Dedifferentiated amniotic fluid mesenchymal stem cell (primary cell): ENCODE measurements around the gene HNF1B.
"Not testable (repeated sequence)": the region's sequence is repeated elsewhere in the genome, so short reads cannot be mapped to it uniquely, and the experiment has no call there.

Source experiments
- DNase-seq: peaks from one replicate; pipeline ENCODE4 v3.0.0-alpha.2; 2016; ENCODE audit errors: extremely low spot score

HNF1B gene, protein sequence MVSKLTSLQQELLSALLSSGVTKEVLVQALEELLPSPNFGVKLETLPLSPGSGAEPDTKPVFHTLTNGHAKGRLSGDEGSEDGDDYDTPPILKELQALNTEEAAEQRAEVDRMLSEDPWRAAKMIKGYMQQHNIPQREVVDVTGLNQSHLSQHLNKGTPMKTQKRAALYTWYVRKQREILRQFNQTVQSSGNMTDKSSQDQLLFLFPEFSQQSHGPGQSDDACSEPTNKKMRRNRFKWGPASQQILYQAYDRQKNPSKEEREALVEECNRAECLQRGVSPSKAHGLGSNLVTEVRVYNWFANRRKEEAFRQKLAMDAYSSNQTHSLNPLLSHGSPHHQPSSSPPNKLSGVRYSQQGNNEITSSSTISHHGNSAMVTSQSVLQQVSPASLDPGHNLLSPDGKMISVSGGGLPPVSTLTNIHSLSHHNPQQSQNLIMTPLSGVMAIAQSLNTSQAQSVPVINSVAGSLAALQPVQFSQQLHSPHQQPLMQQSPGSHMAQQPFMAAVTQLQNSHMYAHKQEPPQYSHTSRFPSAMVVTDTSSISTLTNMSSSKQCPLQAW

DNA sequence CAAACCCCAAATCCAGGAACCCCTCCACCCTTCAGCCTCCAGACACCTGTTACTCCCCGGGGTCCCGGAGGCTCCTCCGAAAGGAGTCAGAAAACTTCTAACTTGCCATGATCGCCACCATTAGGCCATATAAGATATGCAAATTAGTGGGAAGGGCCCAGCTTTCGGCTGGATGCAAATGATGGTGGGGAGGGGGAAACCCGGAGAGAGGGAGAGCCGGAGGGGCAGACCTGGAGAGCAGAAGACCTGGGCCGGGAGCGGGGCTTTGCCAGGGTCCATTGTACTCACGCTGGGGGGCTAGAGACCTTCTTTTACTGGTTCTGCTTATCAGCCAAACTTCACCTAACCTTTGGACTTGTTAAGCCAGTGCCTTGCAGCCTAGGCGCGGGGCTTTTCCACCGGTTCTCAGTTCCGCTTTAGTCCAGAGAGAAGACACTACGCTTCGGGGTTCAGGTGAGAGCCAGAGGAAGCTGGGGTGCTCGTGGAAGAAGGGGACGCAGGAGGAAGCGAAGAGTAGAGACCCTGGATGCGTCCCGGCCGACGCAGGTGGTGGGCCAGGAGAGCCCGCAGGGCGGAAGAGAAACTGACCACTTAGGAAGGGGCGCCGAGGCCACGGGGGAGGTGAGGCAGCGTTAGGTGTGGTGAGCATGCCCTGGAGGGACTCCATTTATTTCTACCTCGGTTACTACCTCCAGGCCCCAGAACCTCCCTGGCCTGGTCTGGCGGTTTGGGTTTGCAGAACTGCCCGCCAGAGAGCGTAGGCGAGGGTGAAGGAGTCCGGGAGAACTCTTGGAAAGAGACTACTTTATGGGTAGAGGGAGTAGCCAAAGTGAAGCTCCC, at the start of gene HNF1B:
HNF1B (minus strand) TSS at position 99 of the 840 bp plus-strand sequence. CDS start 175 bp downstream, outside the sequence.
- no peak for DNase-seq

DNA sequence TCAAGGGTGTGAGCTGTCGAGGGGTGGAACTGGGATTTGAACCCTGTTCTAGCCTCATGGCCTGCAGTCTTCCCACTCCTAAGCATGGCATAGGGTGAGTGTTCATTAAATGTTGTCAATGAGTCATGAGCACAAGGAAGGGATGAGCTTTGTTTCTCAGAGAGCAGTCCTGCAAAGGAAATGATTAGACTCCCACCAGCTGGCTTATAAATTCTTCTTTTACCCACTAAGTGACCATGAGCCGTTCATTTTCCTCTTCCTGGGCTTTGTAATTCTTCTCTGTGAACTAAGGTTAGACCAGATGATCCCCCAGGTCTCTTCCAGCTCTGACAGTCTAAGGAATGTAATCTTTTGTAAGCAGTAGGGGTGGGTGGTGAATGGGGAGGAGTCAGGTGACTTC, 47.9 kb upstream of the HNF1B start:
- DNase-seq, result no peak

DNA sequence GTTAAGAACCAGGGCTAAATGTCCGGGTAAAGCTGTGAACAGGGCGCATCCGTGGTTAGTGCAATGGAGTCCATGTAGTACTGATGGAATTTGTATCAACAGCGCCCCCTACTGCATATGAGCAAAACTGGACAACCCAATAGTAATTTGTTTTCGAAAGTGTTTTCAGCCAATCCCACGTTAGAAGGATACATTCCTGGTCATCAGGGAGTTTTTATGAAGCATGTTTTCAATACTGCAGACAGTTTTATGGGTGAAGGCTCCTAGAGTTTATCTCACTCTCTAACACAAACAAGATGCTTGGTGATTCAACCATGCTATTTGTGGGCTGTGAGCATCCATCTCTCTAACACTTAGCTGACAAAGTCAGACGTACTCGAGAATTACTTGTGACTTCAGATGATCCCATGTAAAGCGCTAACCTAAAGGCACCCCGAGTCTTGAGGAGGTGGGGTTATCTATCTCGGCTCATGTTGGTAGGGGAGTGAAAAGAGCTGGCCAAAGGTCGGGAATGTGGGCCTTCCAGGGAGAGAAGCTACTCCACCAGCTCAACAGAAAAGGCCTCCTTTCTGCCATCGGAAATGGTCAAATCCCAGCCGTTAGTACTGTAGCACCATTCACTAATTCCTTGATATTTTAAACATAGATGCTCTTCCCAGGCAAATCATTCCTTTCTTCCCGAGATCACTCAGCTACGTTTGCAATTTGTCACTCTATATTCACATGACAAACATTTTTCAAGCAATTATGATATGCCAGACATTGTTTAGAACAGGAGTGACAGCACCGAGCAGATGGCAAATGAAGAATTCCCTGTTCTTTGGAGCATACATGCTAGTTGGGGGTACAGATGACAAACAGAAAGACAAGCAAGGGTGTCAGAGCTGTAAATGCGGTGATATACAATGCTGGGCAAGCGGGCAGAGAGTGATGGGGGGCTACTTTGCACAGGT, 46.9 kb upstream of the HNF1B start:
- no peak for DNase-seq

DNA sequence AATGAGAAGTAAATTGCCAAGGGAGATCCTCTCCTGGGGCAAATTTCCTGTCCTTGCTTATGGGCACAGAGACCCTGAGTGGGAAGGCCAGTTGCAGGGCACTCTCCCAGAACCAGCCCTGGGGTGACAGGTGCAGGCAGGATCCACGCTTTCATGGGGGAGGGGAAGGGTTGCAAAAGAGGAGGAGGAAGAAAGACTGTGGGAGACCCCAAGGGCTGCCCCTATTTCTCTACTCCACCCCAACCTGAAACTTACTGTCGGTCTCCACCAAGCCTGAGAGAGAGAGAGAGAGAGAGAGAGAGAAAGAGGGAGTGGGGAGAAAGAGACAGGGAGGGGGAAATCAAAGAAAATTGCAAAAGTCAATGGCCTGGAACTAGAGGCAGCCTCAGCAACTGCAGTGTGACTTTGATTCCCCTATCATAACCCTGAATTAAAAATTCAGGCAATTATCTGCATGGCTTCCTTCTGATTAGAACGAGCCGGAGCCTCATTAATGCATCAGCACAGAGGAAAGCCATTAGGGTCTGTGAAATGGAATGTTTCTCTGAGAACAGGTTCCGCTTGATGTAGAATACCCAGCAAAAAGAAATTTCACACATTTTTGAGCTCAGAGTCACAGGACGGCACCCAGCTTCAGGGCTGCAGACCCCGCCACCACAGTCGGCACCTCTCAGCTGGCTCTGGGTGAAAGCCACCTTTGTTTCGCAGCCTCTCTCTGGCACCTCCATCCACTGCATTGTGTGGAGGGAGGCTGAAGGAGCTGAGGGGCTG, 45.1 kb upstream of the HNF1B start:
- no peak for DNase-seq

DNA sequence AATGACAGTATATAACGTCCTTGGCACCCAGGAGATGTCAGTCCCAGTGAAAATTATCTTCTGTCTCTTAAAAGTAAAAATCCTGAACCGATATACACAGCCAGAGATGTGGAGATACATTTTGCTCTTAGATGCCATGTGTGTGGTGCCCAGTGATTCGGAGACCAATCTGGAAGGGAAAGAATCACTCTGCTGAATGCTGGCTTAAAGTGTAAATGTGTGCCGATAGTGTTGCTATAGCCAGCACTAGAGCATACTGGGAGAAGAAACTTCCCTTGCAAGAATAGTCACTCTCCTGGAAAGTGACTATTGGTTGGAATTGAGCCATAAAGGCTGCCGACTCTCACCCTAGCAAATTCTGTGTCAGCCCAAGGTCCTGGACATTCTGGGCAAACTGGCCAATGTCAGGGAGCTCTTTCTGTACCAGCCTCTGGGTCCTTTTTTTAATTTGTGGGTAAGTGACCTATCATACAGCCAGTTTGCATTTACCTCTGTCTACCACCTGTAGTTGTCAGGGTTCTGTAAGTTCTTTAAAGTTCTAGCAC, 44.2 kb upstream of the HNF1B start:
- DNase-seq, result no peak

DNA sequence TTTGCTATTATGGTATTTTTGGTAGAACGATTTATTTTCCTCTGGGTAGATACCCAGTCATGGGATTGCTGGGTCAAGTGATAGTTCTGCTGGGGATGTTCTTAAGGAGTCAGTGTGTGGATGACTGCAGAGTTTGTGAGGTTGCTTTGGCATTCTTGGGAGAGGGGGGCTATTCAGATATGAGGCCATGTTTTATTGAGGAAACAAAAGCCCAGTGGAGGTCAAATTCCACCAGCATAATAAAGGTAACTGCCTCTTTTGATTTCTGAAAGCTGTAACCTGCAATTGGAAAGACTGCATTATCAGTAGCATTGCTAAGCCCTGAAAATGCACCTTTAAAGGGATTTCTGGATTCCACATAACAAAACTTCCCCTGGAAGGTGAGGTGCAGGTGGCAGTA, 43.7 kb upstream of the HNF1B start:
- no peak for DNase-seq

DNA sequence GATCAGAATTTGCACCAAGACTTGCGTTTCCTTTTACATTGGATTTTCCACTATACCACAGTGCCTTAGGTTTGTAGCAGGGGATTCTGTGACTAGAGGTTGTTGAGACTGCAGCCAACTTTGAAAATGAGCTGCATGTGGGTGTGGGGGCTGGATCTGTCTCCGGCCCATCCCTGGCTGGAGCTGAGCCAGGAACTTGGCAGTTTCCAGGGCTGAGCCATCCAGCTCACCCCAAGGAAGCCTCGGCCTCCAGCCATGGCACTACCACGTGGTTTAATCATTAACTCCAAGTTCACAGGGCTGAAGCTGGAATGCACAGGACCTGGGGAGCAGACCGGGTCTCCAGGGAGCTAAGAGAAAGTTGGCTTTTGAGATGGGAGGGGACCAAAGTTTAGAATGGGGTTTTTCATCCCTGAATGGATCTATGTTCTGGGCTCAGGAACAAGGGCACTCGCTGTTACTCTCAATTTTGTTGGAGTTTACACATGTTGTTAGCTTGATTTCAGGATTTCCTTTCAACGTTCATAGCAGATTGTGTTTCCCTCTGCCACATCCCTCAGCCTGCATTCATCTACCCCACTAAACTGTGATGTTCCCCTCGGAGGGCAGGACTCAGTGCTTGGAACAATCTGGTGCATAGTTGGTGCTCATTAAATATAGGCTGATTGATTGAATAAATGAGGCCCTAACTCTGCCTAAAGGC, 42.3 kb upstream of the HNF1B start:
- DNase-seq, result no peak

DNA sequence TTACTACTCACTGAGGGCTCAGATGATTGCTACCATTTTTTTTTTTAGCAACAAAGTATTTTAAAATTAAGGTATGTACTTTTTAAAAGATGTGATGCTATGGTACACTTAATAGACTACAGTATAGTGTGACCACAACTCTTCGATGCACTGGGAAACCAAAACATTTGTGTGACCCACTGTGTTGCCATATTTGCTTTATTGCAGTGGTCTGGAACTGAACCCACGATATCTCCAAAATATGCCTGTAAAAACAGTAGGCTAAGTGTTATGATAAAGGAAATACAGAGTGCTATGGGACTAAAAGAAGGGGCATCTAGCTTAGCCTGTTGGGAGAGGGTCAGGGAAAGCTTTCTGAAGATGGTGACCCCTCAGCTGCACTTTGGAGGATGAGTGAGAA, 41.6 kb upstream of the HNF1B start:
- no peak for DNase-seq

DNA sequence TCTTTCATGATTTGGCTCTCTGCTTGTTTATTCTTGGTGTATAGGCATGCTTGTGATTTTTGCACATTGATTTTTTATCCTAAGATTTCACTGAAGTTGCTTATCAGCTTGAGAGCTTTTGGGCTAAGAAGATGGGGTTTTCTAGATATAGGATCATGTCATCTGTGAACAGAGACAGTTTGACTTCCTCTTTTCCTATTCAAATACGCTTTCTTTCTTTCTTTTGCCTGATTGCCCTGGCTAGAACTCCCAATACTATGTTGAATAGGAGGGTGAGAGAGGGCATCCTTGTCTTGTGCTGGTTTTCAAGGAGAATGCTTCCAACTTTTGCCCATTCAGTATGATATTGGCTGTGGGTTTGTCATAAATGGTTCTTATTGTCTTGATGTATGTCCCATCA, 37.6 kb upstream of the HNF1B start:
- DNase-seq, result not testable (repeated sequence)

DNA sequence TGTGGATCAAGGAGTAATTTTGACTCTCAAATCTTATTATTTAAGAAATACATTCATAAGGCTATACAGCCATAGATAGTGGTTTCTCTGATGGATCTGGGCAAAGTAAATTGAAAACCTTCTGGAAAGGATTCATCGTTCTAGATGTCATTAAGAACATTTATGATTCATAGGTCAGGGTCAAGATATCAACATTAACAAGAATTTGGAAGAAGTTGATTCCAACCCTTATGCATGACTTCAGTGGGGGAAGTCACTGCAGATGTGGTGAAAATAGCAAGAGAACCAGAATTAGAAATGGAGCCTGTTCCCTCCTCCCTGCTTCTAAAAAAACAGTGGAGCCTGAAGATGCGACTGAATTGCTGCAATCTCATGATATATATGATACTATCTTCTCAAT, 36.6 kb upstream of the HNF1B start:
- no peak for DNase-seq

DNA sequence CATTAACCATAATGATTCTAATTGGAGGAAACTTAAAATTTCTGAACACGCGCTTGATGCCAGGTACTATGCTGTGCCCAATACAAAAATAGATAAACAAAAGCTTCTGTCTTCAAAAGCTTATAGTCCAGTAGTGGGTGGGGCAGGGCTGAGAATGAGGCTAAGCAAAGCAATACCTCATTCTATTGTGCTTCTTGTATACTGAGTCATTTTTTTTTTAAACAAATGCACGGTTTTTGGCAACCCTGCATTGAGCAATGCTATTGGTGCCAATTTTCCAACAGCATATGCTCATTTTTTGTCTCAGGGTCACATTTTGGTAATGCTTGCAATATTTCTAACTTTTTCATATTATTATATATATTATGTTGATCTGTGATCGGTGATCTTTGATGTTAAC, 34.7 kb upstream of the HNF1B start:
- DNase-seq, result peak; percentile 79

DNA sequence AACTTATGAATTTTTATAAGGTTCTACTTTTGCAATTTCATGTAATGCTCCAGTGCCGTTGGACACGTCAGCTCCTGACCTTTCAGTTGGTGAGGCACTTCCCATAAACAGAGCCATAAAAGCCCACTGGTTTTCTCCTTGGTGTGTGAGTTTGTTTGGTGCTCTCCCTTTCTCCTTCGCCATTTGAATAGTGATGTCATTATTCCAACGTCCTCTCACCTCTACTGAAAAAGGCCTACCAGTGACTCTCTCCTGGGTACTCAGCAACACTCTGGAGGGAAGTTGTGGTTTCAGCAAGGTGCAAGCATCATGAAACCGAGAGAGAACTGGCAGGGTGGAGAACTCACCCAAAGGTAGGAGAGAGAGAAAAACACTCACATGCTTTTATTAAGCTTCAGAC, 29.6 kb upstream of the HNF1B start:
- no peak for DNase-seq

DNA sequence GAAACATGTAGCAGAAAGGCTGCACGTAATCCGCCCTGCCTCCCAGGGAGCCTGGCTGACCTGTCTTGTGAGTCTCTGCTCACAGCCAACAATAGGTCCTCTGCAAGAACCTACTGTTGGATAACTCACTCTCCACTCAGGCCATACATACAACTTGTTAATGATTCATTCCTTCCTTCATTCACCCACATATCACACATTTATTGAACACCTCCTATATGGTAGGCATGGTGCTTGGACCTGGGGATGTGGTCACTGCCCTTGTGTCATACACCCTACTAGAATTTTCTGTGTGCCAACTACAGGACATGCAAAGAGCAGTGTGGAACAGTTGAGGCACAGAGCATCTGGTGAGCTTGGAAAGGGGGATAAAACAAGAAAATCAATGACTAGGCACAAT, 28.1 kb upstream of the HNF1B start:
- no peak for DNase-seq

DNA sequence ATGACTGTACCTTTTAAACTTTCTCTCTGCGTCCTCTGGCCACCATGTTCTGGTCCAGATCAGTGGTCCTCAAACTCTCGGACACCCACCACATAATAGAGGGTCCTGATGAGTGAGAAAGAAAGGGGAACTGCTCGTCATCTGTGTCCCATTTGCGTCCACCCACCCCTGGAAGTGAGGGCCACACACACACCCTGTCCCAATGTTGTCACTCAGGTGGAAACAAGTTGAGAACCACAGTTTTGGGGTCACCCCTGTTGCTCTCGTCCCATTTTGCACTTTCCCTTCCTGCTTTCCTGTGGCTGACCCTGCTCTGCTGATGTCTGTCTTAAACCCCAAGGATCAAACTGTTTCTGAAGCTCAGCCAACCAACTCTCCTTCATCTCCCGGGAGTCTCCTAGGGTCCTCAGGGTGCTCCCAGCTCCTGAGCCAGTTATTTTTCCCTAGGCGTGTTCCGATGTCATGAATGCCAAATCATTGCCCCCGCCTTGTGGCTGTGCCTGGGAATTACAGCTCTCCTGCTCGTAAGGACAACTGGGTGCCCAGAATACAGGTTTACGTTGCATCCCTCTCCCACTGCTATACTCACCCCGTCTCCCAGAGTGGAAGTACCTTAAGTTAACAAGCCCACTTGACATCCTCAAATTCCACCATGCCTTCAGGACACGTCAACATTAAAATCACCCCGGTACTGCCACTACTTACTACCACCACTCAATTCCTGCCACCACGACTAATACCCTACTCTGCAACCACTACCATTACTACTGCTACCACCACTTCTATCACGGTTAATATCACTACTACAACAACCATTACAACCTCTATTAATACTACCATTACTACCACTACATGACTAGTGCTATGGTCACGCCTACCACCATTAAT, 26.0 kb upstream of the HNF1B start:
- peak; percentile 77 for DNase-seq

DNA sequence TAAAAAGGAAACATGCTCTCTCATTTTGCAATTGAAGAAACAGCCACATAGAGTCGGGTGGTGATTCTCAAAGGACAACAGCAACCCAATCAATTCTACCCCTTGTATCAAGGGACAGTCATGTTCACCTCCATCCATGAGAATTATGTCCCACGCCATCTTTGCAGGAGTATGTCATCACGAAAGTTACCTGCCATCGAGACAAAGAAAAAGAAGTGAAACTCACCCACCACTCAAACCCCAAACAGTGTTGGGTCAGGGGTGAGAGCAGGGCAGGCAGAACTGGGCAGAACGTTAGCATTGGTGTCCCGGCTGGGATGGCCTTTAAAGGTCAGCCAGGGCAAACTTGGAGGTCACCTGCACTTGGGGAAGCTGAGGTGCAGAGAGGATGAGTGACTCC, 24.2 kb upstream of the HNF1B start:
- no peak for DNase-seq

DNA sequence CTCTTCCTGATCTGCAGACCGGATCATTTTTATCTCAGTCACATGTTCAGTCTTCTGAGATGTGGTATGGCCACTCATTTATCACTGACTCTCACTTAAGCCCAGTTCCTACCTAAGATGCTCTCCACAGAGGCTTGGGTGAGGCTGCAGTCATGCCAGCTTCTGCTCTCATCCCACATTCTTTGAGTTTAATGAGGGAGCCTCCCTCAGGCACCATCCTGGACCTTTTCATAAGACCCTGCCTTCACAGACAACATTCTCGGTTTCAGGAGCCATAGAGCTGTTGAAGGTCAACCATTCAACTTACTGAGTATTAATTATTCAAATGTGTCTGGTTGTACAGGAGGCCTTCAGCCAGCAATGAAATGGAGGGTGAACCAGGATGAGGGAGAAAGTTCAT, 23.6 kb upstream of the HNF1B start:
- DNase-seq, result no peak

DNA sequence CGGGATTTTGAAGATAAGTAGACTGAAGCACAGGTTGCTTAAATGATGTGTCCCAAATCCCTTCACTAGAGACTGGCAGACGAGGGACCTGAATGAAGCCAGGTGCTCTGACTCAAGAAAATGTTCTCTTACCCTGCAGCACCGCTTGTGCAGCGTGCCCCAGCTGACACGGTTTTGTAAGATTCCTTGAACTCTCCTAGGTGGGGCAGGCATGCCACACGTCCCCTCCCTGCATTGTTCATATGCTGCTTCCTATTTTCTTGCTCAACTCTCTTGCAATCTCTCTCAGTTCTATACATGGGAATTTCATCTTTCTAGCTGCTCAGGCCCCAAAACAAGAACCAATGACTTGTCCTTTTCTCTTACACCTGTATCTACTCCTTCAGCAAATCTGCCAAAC, 22.1 kb upstream of the HNF1B start:
- no peak for DNase-seq

DNA sequence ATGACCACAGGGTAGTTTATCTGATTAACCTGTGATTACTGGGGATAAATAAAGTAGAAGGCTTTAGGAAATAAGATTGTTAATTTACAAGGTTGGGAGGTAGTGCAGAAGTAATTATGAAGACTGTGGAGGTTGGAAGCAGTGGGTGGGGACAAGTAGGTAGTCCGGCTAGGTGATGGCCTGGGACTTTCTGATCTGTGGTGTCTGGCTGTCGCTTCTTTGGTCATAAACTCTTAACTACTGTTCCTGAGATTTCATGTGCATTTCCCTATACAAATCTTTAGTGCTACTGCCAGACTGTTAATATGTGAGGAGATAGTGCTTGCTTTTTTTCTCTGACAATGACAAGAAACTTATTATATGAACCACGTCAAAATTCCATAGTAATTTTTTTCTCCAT, 19.5 kb upstream of the HNF1B start:
- no peak for DNase-seq

DNA sequence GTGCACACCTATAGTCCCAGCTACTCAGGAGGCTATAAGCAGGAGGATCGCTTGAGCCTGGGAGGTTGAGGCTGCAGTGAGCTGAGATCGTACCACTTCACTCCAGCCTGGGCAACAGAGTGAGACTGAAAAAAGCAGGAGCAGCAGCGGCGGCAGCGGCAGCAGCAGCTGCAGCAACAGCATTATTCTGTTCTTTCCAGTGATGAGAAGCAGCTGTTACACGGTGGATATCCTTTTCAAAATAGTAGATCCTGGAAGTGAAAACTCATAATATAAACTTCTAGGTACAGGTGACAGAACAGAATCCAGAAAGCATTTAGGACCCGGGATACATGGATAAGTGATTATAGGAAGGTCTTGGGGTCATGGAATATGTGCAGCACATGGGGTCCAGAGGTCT, 17.8 kb upstream of the HNF1B start:
- DNase-seq, result no peak
